ENCODE measurements around the gene CFAP90.

DNA sequence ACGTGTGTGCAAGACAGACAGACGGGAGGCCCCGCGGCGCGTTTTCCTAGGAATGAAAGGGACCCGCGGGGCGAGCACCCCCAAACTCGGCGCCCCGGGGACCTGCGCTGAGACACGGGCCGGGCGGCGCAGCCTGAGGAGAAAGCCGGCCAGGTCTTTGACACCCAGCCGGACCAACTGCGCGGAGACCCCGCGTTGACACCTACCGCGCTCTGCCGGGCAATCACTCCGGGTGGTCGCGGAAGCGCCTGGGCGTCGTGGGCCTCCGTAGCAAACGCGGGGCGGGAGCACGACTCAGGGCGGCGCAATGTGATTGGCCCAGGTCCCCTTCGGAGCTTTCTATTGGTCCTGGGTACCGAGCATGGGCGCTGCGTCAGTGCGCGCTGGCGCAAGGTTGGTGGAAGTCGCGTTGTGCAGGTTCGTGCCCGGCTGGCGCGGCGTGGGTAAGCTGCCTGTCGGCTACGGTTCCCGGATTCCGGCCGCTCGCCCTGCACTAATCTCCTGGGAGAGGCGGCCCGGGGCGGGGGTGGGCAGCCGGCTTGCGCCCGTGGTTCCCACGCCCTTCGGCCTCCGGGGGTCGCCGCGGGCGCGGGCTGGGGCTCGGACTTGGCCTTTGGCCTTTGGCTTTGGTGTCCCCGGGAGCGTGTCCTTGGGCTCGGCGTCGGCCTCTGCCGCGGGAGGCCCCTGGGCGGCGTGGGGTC, 18.0 kb upstream of the CFAP90 start, which contains the start of the genes FASTKD3 and MTRR:
- TF ChIP-seq POLR2AphosphoS5 (IDR thresholded peaks at IDR 0.05; ENCODE audit: low read depth, low read length) (peak; percentile 84), TCF7L2 (IDR thresholded peaks at IDR 0.05; ENCODE audit: low read depth, low read length) (peak; percentile 69; the same call in 1 of the 2 replicates), SIN3A (IDR thresholded peaks at IDR 0.05; ENCODE audit: borderline replicate concordance, insufficient read depth, low read depth, low read length) (no peak; the same call in 1 of the 2 replicates)
- TF ChIP-seq, protein P1, sequence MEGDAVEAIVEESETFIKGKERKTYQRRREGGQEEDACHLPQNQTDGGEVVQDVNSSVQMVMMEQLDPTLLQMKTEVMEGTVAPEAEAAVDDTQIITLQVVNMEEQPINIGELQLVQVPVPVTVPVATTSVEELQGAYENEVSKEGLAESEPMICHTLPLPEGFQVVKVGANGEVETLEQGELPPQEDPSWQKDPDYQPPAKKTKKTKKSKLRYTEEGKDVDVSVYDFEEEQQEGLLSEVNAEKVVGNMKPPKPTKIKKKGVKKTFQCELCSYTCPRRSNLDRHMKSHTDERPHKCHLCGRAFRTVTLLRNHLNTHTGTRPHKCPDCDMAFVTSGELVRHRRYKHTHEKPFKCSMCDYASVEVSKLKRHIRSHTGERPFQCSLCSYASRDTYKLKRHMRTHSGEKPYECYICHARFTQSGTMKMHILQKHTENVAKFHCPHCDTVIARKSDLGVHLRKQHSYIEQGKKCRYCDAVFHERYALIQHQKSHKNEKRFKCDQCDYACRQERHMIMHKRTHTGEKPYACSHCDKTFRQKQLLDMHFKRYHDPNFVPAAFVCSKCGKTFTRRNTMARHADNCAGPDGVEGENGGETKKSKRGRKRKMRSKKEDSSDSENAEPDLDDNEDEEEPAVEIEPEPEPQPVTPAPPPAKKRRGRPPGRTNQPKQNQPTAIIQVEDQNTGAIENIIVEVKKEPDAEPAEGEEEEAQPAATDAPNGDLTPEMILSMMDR (IDR thresholded peaks at IDR 0.05), result no peak
- TF ChIP-seq, protein P2, sequence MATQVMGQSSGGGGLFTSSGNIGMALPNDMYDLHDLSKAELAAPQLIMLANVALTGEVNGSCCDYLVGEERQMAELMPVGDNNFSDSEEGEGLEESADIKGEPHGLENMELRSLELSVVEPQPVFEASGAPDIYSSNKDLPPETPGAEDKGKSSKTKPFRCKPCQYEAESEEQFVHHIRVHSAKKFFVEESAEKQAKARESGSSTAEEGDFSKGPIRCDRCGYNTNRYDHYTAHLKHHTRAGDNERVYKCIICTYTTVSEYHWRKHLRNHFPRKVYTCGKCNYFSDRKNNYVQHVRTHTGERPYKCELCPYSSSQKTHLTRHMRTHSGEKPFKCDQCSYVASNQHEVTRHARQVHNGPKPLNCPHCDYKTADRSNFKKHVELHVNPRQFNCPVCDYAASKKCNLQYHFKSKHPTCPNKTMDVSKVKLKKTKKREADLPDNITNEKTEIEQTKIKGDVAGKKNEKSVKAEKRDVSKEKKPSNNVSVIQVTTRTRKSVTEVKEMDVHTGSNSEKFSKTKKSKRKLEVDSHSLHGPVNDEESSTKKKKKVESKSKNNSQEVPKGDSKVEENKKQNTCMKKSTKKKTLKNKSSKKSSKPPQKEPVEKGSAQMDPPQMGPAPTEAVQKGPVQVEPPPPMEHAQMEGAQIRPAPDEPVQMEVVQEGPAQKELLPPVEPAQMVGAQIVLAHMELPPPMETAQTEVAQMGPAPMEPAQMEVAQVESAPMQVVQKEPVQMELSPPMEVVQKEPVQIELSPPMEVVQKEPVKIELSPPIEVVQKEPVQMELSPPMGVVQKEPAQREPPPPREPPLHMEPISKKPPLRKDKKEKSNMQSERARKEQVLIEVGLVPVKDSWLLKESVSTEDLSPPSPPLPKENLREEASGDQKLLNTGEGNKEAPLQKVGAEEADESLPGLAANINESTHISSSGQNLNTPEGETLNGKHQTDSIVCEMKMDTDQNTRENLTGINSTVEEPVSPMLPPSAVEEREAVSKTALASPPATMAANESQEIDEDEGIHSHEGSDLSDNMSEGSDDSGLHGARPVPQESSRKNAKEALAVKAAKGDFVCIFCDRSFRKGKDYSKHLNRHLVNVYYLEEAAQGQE (IDR thresholded peaks at IDR 0.05; ENCODE audit: insufficient read depth in 1 of 2, low read depth in 2 of 2, low read length in 1 of 2), result 0 out of 4 replicates have a peak, but pooled peaks of 1 of the 2 experiments have one; percentile 47
